Transverse colon (tissue), 4 donors: ENCODE results near the gene PDXK. TPM values are rescaled to one million over a fixed set of nuclear protein-coding genes. Genes with fewer than 3 reads are reported as not detected.

Experiments
- DNase-seq: peaks from one replicate; pipeline ENCODE4 v3.0.0-alpha.2; 2019
- H3K27ac ChIP-seq, 4 donors: fragments of 200-600 bp; sonication (generic); 2 replicates each; pipeline ENCODE4 v1.5.1; 2016 to 2018; ENCODE audit warnings: inconsistent platforms in 4 of 4
- H3K27me3 ChIP-seq: fragments of 200-600 bp; sonication (generic); 2 replicates; pipeline ENCODE4 v1.5.1; 2017; ENCODE audit warnings: inconsistent platforms
- H3K36me3 ChIP-seq, 4 donors: fragments of 200-600 bp; sonication (generic); 2 replicates each; pipeline ENCODE4 v1.5.1; 2017 to 2019; ENCODE audit warnings: inconsistent platforms in 4 of 4
- H3K4me1 ChIP-seq, 4 donors: fragments of 200-600 bp; sonication (generic); 2 replicates each; pipeline ENCODE4 v1.5.1; 2017 to 2020; ENCODE audit warnings: inconsistent platforms in 4 of 4
- H3K4me3 ChIP-seq, 4 donors: fragments of 200-600 bp; sonication (generic); 1 replicate in 1 of 4; 2 replicates in 3 of 4; pipeline versions ENCODE4 v1.5.1 to v1.6.1; 2017 to 2019; ENCODE audit warnings: inconsistent platforms in 4 of 4
- H3K9me3 ChIP-seq, 2 donors: fragments of 200-600 bp; sonication (generic); 2 replicates each; pipeline ENCODE4 v1.5.1; 2017 to 2019; ENCODE audit warnings: inconsistent platforms in 2 of 2
- CTCF ChIP-seq, 5 experiments: fragments of 200-600 bp in 3 of 5; fragments of 450-650 bp in 2 of 5; sonication (generic) in 3 of 5; IDR thresholded peaks; 1 replicate in 2 of 5; 2 replicates in 3 of 5; pipeline ENCODE4 v1.5.1; 2016 to 2017; ENCODE audit warnings: antibody characterized with exemption in 5 of 5, inconsistent platforms in 3 of 5, mild to moderate bottlenecking in 2 of 5, moderate library complexity in 1 of 5
- EP300 ChIP-seq: sonication (generic); formaldehyde crosslinking; IDR thresholded peaks from one replicate; pipeline ENCODE4 v1.6.1; 2017; ENCODE audit warnings: antibody characterized with exemption, low read depth
- POLR2A ChIP-seq: fragments of 450-650 bp; IDR thresholded peaks from one replicate; pipeline ENCODE4 v1.6.1; 2016; ENCODE audit warnings: antibody characterized with exemption, mild to moderate bottlenecking, moderate library complexity
- POLR2AphosphoS5 ChIP-seq, 3 donors: sonication (generic); formaldehyde crosslinking; IDR thresholded peaks; one replicate each; pipeline ENCODE4 v1.6.1; 2016; ENCODE audit warnings: antibody characterized with exemption in 3 of 3
- WGBS, 2 donors: methylation state at CpG; one replicate each; pipeline ENCODE4 v1.1.5; 2018; ENCODE audit warnings: low coverage in 1 of 2; 5-methylcytosine and 5-hydroxymethylcytosine counted together
- in situ Hi-C, 4 donors: fragments of 200-750 bp; cut with MboI; loops; one replicate each; pipeline versions ENCODE4 v1.15.0 to v1.15.1; 2017; ENCODE audit warnings: low sequenced_read_pairs in 3 of 4, low pct_ligation_motif_present in 1 of 4, low pct_unique_long_range_greater_than_20kb in 1 of 4
- intact Hi-C: fragments of 100-400 bp; cut with DNase I; formaldehyde crosslinking; loops from one replicate; pipeline ENCODE4 v1.15.1; 2023; ENCODE audit warnings: low total_unique reads
- total RNA-seq, 4 donors: library from RNA; depleted of rRNA; stranded (reverse); fragments of >200 nt; gene quantifications; one replicate each; pipeline ENCODE4 v1.1.0, GENCODE V29; 2016

Gene PDXK
- total RNA-seq, 4 donors from 2014 or later = 85.8 to 117 (median 103) TPM

- intact Hi-C loops (no loop called here), in situ Hi-C loops (no loop called here)
- TF ChIP-seq EP300 (no peak), POLR2AphosphoS5 (IDR thresholded peaks at IDR 0.05) (no peak), POLR2A (no peak), CTCF (IDR thresholded peaks at IDR 0.05) (no peak)
- no peak overlapping the region for H3K27ac ChIP-seq
- H3K36me3 ChIP-seq = peaks cover 0 to 30% (median 13%) of the 10 kb centered on the region in 4 donors
- H3K9me3 ChIP-seq = no peaks in the 10 kb centered on the region
- peaks cover 0 to 10% (median 1%) of the 10 kb centered on the region in 4 donors for H3K4me1 ChIP-seq
- DNase-seq = no peak
- WGBS, 2 donors = 95% methylated on average over 37 of the region's 37 CpGs; no CpG with 5 or more reads in 1 of the 2 donors
- no peak overlapping the region for H3K4me3 ChIP-seq
- no peaks in the 10 kb centered on the region for H3K27me3 ChIP-seq
These were observed 37.1 kb downstream of the PDXK start for GRCh38 chr21:43755820-43756594.

GRCh38 chr21:43757601-43758000 is 38.7 kb downstream of the PDXK start:
- no peak for DNase-seq
- H3K27ac ChIP-seq = peak overlapping the region; percentile 61 to 77 (median 74)
- no peak overlapping the region for H3K4me3 ChIP-seq
- 87% methylated on average over 16 of the region's 16 CpGs; no CpG with 5 or more reads in 1 of the 2 donors for WGBS, 2 donors
- peaks cover 0 to 10% (median 1%) of the 10 kb centered on the region in 4 donors for H3K4me1 ChIP-seq
- H3K36me3 ChIP-seq = peaks cover 0 to 30% (median 13%) of the 10 kb centered on the region in 4 donors
- TF ChIP-seq POLR2A = no peak
- TF ChIP-seq POLR2AphosphoS5 (IDR thresholded peaks at IDR 0.05) = no peak
- no peak for TF ChIP-seq EP300
- no peak for TF ChIP-seq CTCF (IDR thresholded peaks at IDR 0.05)
- in situ Hi-C loops (no loop called here), intact Hi-C loops (no loop called here)
- H3K27me3 ChIP-seq = no peaks in the 10 kb centered on the region
- no peaks in the 10 kb centered on the region for H3K9me3 ChIP-seq

GRCh38 chr21:43758111-43758641 is 39.2 kb downstream of the PDXK start:
- Histone ChIP-seq H3K36me3 (peaks cover 0 to 30% (median 13%) of the 10 kb centered on the region in 4 donors), H3K27me3 (no peaks in the 10 kb centered on the region), H3K9me3 (no peaks in the 10 kb centered on the region), H3K4me3 (peak overlapping the region in 2 of 4 donors; percentile 6 to 25), H3K4me1 (peaks cover 0 to 10% (median 1%) of the 10 kb centered on the region in 4 donors), H3K27ac (peak overlapping the region; percentile 61 to 77 (median 74))
- no peak for DNase-seq
- TF ChIP-seq POLR2A (no peak), EP300 (no peak), POLR2AphosphoS5 (IDR thresholded peaks at IDR 0.05) (no peak), CTCF (IDR thresholded peaks at IDR 0.05) (no peak)
- intact Hi-C loops (no loop called here), in situ Hi-C loops (no loop called here)
- 36 to 58% methylated on average over 5 to 18 of the region's 18 CpGs for WGBS, 2 donors

- in situ Hi-C loops = no loop called here
- Histone ChIP-seq H3K4me3 (peak overlapping the region in 1 of 4 donors; percentile 25), H3K36me3 (peaks cover 0 to 24% (median 12%) of the 10 kb centered on the region in 4 donors), H3K4me1 (peaks cover 0 to 10% (median 1%) of the 10 kb centered on the region in 4 donors), H3K27ac (peak overlapping the region; percentile 61 to 77 (median 74)), H3K27me3 (no peaks in the 10 kb centered on the region), H3K9me3 (no peaks in the 10 kb centered on the region)
- intact Hi-C loops = no loop called here
- WGBS, 2 donors = 49 to 76% methylated on average over 7 to 10 of the region's 10 CpGs
- no peak for DNase-seq
- TF ChIP-seq CTCF (IDR thresholded peaks at IDR 0.05) = no peak
These were observed 39.9 kb downstream of the PDXK start for GRCh38 chr21:43758811-43759210.
